Stimulated activated CD8-positive, alpha-beta memory T cell treated with anti-CD3 and anti-CD28 coated beads, Interleukin-12 subunit alpha, Interleukin-12 subunit beta, amount 100 ng/mL, for 1 hour (primary cell): ENCODE results near the gene APOC3.
"Not testable (repeated sequence)": the region's sequence is repeated elsewhere in the genome, so short reads cannot be mapped to it uniquely, and the experiment has no call there.

Experiments used
- DNase-seq: peaks from one replicate; pipeline ENCODE4 v3.0.0-alpha.2; 2020; ENCODE audit warnings: low read depth

Gene APOC3

GRCh38 chr11:116829525-116830183 lies at the start of gene APOC3:
APOC3 (plus strand) TSS chr11:116829907; CDS start chr11:116830583, 676 bp downstream.
- DNase-seq = no peak

- DNase-seq = no peak
Observed at GRCh38 chr11:116782728-116783127, 47.0 kb upstream of the APOC3 start.

- DNase-seq = no peak
Observed at GRCh38 chr11:116786326-116786725, 43.4 kb upstream of the APOC3 start.

GRCh38 chr11:116786966-116787365 lies 42.7 kb upstream of the APOC3 start:
- DNase-seq = no peak

- no peak for DNase-seq
Observed at GRCh38 chr11:116787436-116787785, 42.3 kb upstream of the APOC3 start.

GRCh38 chr11:116787786-116788486 lies 41.8 kb upstream of the APOC3 start, which contains the start of gene ZPR1:
ZPR1 (minus strand) TSS chr11:116788023; CDS start chr11:116787990, 33 bp downstream.
- DNase-seq = peak; percentile 77

- no peak for DNase-seq
Observed at GRCh38 chr11:116788534-116788933, 41.2 kb upstream of the APOC3 start.

- no peak for DNase-seq
Observed at GRCh38 chr11:116788975-116789374, 40.7 kb upstream of the APOC3 start.

GRCh38 chr11:116790167-116791001 lies 39.3 kb upstream of the APOC3 start:
- no peak for DNase-seq

GRCh38 chr11:116791002-116791812 lies 38.5 kb upstream of the APOC3 start:
- peak; percentile 62 for DNase-seq

- no peak for DNase-seq
Observed at GRCh38 chr11:116791813-116792143, 37.9 kb upstream of the APOC3 start, which contains the start of gene APOA5. APOA5 (minus strand) TSS chr11:116791879; CDS start chr11:116791860, 19 bp downstream.

GRCh38 chr11:116792144-116792868 lies 37.4 kb upstream of the APOC3 start:
- no peak for DNase-seq

GRCh38 chr11:116792869-116793771 lies 36.6 kb upstream of the APOC3 start:
- DNase-seq = no peak

- no peak for DNase-seq
Observed at GRCh38 chr11:116793772-116794097, 36.0 kb upstream of the APOC3 start.

- no peak for DNase-seq
Observed at GRCh38 chr11:116794851-116795250, 34.9 kb upstream of the APOC3 start.

GRCh38 chr11:116796548-116796947 lies 33.2 kb upstream of the APOC3 start:
- no peak for DNase-seq

- DNase-seq = no peak
Observed at GRCh38 chr11:116797816-116798215, 31.9 kb upstream of the APOC3 start.

GRCh38 chr11:116798368-116798767 lies 31.3 kb upstream of the APOC3 start:
- DNase-seq = no peak

GRCh38 chr11:116800610-116801009 lies 29.1 kb upstream of the APOC3 start:
- no peak for DNase-seq

- not testable (repeated sequence) for DNase-seq
Observed at GRCh38 chr11:116801662-116802061, 28.0 kb upstream of the APOC3 start.
